Prostate gland (tissue), 2 donors: ENCODE data around the gene P2RY8. TPM values are rescaled to one million over a fixed set of nuclear protein-coding genes. Genes with fewer than 3 reads are reported as not detected.
"Not testable (repeated sequence)": the region's sequence is repeated elsewhere in the genome, so short reads cannot be mapped to it uniquely, and the experiment has no call there.

Experiments
- DNase-seq: peaks from one replicate; pipeline ENCODE4 v3.0.0-alpha.2; 2019; ENCODE audit warnings: low spot score
- H3K27ac ChIP-seq, 2 donors: fragments of 200-600 bp; sonication (generic); 2 replicates each; pipeline ENCODE4 v1.5.1; 2017 to 2019
- H3K27me3 ChIP-seq: fragments of 200-600 bp; sonication (generic); replicated peaks from 2 replicates; pipeline ENCODE4 v1.5.1; 2019; ENCODE audit not compliant: insufficient read depth
- H3K36me3 ChIP-seq, 2 donors: fragments of 200-600 bp; sonication (generic); 1 replicate in 1 of 2; 2 replicates in 1 of 2; pipeline versions ENCODE4 v1.5.1 to v1.8.1; 2017 to 2019
- H3K4me1 ChIP-seq: fragments of 200-600 bp; sonication (generic); replicated peaks from 2 replicates; pipeline ENCODE4 v1.5.1; 2019
- H3K4me3 ChIP-seq, 2 donors: fragments of 200-600 bp; sonication (generic); 2 replicates each; pipeline ENCODE4 v1.5.1; 2017 to 2019
- H3K9me3 ChIP-seq: fragments of 200-600 bp; sonication (generic); 2 replicates; pipeline ENCODE4 v1.5.1; 2017
- POLR2A ChIP-seq: fragments of 450-650 bp; IDR thresholded peaks from one replicate; pipeline ENCODE4 v1.6.1; 2016; ENCODE audit warnings: antibody characterized with exemption, mild to moderate bottlenecking
- POLR2AphosphoS5 ChIP-seq: sonication (generic); formaldehyde crosslinking; IDR thresholded peaks from one replicate; pipeline ENCODE4 v1.6.1; 2017; ENCODE audit warnings: antibody characterized with exemption
- WGBS: methylation state at CpG from one replicate; pipeline ENCODE4 v1.1.5; 2018; 5-methylcytosine and 5-hydroxymethylcytosine counted together
- intact Hi-C: fragments of 100-400 bp; cut with DNase I; formaldehyde crosslinking; loops from one replicate; pipeline ENCODE4 v1.14.2; 2022
- total RNA-seq, 2 donors: library from RNA; depleted of rRNA; stranded (reverse); fragments of >200 nt; gene quantifications; one replicate each; pipeline ENCODE4 v1.1.0, GENCODE V29; 2016
- TF ChIP-seq, protein P1 (sequence below), 4 experiments: fragments of 200-600 bp in 2 of 4; fragments of 450-650 bp in 2 of 4; sonication (generic) in 2 of 4; IDR thresholded peaks; 1 replicate in 3 of 4; 2 replicates in 1 of 4; pipeline ENCODE4 v1.5.1; 2016 to 2019; ENCODE audit warnings: antibody characterized with exemption in 4 of 4, mild to moderate bottlenecking in 2 of 4, moderate library complexity in 2 of 4

The P2RY8 gene
- total RNA-seq, 2 donors from 2014 or later = 0.59 to 1.8 TPM

DNA sequence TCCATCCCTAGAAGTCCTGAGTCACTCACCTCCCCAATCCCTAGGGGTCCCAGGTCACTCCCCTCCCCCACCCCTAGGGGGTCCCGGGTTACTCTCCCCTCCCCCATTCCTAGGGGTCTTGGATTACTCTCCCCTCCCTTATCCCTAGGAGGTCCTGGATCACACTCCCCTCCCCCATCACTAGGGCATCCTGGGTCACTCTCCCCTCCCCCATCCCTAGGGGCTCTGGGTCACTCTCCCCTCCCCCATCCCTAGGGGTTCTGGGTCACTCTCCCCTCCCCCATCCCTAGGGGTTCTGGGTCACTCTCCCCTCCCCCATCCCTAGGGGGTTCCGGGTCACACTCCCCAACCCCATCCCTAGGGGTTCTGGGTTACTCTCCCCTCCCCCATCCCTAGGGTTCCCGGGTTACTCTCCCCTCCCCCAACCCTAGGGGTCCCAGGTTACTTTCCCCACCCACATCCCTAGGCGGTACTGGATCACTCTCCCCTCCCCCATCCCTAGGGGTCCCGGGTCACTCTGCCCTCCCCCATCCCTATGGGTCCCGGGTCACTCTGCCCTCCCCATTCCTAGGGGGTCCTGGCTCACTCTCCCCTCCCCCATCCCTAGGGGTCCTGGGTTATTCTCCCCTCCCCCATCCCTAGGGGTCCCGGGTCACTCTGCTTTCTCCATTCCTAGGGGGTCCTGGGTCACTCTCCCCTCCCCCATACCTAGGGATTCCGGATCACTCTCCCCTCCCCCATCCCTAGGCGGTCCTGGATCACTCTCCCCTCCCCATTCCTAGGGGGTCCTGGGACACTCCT, 86.4 kb downstream of the P2RY8 start:
- intact Hi-C loops = loop anchor here (5.0 to 10.0 kb wide), 3 partner anchors 142 to 1174 kb away; partner anchors contain the start of gene AKAP17A
- Histone ChIP-seq H3K36me3 (no peaks in the 10 kb centered on the region), H3K27ac (no peak overlapping the region), H3K4me1 (peaks cover 9% of the 10 kb centered on the region), H3K4me3 (no peak overlapping the region), H3K9me3 (no peaks in the 10 kb centered on the region), H3K27me3 (no peaks in the 10 kb centered on the region)
- WGBS = 79% methylated on average over 9 of the region's 9 CpGs
- TF ChIP-seq POLR2AphosphoS5 = no peak
- TF ChIP-seq, protein P1, sequence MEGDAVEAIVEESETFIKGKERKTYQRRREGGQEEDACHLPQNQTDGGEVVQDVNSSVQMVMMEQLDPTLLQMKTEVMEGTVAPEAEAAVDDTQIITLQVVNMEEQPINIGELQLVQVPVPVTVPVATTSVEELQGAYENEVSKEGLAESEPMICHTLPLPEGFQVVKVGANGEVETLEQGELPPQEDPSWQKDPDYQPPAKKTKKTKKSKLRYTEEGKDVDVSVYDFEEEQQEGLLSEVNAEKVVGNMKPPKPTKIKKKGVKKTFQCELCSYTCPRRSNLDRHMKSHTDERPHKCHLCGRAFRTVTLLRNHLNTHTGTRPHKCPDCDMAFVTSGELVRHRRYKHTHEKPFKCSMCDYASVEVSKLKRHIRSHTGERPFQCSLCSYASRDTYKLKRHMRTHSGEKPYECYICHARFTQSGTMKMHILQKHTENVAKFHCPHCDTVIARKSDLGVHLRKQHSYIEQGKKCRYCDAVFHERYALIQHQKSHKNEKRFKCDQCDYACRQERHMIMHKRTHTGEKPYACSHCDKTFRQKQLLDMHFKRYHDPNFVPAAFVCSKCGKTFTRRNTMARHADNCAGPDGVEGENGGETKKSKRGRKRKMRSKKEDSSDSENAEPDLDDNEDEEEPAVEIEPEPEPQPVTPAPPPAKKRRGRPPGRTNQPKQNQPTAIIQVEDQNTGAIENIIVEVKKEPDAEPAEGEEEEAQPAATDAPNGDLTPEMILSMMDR (IDR thresholded peaks at IDR 0.05) = peak in 1 of 4 experiments; percentile 9
- DNase-seq = no peak

DNA sequence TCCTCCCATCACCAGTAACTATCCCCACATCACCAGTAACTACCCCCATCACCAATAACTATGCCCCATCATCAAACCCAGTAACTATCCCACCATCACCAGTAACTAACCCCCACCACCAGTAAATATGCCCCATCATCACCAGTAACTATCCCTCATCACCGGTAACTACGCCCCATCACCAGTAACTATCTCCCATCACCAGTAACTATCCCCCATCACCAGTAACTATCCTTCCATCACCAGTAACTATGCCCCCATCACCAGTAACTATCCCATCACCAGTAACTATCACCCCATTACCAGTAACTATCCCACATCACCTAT, 87.2 kb downstream of the P2RY8 start:
- no peaks in the 10 kb centered on the region for H3K36me3 ChIP-seq
- no peak overlapping the region for H3K27ac ChIP-seq
- no peak for TF ChIP-seq POLR2AphosphoS5
- no peak for TF ChIP-seq POLR2A
- TF ChIP-seq, protein P1 (IDR thresholded peaks at IDR 0.05) = no peak
- WGBS = 97% methylated on average over 2 of the region's 2 CpGs
- no peaks in the 10 kb centered on the region for H3K27me3 ChIP-seq
- intact Hi-C loops = loop anchor here (5.0 to 10.0 kb wide), 3 partner anchors 143 to 1175 kb away; partner anchors contain the start of gene AKAP17A
- H3K4me1 ChIP-seq = peaks cover 9% of the 10 kb centered on the region
- H3K4me3 ChIP-seq = no peak overlapping the region
- H3K9me3 ChIP-seq = no peaks in the 10 kb centered on the region
- DNase-seq = no peak

DNA sequence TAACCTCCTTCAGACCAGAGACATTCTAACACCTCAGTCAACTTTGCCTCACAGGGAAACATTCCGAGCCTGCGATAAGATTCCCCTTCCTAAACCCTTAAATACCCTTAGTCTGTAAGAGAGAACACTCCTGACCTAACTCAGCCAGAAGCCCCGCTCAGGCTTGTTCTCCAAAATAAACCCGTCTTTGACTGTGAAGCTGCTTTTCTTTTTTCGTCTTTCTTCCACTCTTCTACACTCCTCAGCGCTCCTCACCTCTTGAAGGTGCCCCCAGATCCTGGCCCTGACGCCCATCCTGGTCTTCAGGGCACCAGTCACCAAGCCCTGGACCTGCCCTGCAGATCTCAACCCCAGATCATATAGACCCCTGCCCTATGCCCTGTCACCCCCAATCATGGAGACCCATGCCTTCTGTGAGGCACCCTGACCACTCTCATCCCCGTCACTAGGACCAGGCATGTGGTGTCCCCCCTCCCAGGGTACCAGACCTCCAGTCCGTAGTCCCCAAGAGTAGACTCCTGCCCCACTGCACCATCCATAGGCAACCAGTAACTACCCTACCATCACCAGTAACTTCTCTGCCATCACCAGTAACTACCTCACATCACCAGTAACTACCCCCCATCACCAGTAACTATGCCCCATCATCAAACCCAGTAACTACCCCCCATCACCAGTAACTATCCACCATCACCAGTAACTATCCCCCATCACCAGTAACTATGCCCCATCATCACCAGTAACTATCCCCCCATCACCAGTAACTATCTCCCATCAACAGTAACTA, 87.8 kb downstream of the P2RY8 start:
- no peaks in the 10 kb centered on the region for H3K9me3 ChIP-seq
- no peaks in the 10 kb centered on the region for H3K36me3 ChIP-seq
- no peak overlapping the region for H3K4me3 ChIP-seq
- TF ChIP-seq, protein P1 (IDR thresholded peaks at IDR 0.05) = no peak
- TF ChIP-seq POLR2A = no peak
- TF ChIP-seq POLR2AphosphoS5 = no peak
- H3K4me1 ChIP-seq = peaks cover 9% of the 10 kb centered on the region
- no peak for DNase-seq
- no peaks in the 10 kb centered on the region for H3K27me3 ChIP-seq
- 92% methylated on average over 9 of the region's 9 CpGs for WGBS
- no peak overlapping the region for H3K27ac ChIP-seq
- intact Hi-C loops = no loop called here

DNA sequence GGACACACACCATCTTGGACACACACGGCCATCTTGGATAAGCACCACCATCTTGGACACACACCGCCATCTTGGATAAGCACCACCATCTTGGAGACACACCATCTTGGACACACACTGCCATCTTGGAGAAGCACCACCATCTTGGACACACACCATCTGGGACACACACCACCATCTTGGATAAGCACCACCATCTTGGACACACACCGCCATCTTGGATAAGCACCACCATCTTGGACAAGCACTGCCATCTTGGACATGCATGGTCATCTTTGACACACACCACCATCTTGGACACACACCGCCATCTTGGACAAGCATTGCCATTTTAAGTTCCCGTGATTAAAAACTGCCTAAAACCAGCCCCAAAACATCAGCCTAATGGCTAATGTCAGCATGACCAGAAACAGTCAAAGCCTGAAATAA, 88.4 kb downstream of the P2RY8 start:
- intact Hi-C loops, DNase-seq, H3K4me3 ChIP-seq, H3K9me3 ChIP-seq, H3K36me3 ChIP-seq, H3K27me3 ChIP-seq, H3K4me1 ChIP-seq, H3K27ac ChIP-seq: not testable (repeated sequence)
- WGBS = 97% methylated on average over 5 of the region's 5 CpGs

DNA sequence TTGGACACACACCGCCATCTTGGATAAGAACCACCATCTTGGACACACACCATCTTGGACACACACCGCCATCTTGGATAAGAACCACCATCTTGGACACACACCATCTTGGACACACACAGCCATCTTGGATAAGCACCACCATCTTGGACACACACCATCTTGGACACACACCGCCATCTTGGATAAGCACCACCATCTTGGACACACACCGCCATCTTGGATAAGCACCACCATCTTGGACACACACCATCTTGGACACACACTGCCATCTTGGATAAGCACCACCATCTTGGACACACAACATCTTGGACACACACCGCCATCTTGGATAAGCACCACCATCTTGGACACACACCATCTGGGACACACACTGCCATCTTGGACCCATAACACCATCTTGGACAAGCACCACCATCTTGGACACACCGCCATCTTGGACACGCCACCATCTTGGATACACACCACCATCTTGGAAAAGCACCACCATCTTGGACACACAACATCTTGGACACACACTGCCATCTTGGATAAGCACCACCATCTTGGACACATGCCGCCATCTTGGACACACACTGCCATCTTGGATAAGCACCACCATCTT, 88.9 kb downstream of the P2RY8 start:
- WGBS = 94% methylated on average over 8 of the region's 8 CpGs

DNA sequence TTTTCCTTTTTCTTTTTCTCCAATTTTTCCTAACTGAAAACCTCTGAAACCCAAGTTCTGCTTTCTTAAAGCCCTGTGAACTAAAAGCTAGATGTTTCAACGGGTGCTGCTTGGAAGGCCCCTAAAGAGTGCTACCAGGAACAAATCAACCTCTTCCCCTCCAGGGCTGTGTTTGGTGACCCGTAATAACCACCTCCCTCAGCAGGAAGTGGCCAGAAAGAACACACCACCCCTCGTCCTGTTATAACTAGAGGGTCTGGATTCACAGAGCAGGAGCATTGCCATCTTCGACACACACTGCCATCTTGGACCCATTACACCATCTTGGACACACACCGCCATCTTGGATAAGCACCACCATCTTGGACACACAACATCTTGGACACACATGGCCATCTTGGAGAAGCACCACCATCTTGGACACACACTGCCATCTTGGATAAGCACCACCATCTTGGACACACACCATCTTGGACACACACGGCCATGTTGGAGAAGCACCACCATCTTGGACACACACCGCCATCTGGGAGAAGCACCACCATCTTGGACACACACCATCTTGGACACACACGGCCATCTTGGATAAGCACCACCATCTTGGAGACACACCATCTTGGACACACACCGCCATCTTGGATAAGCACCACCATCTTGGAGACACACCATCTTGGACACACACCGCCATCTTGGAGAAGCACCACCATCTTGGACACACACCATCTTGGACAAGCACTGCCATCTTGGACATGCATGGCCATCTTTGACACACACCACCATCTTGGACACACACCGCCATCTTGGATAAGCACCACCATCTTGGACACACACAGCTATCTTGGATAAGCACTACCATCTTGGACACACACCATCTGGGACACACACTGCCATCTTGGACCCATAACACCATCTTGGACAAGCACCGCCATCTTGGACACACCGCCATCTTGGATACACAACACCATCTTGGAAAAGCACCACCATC, 89.7 kb downstream of the P2RY8 start:
- H3K27ac ChIP-seq, H3K4me3 ChIP-seq, intact Hi-C loops, H3K27me3 ChIP-seq, H3K36me3 ChIP-seq, H3K4me1 ChIP-seq, H3K9me3 ChIP-seq, DNase-seq: not testable (repeated sequence)
- WGBS = 91% methylated on average over 13 of the region's 13 CpGs

More for the DNA sequence above, 88.9 kb downstream of the P2RY8 start:
- H3K27ac ChIP-seq, H3K4me1 ChIP-seq, H3K27me3 ChIP-seq, H3K4me3 ChIP-seq, DNase-seq, intact Hi-C loops, H3K9me3 ChIP-seq, H3K36me3 ChIP-seq: not testable (repeated sequence)
